OCI-LY1 (cell line): ENCODE data around the gene RAI14.

Experiments
- CTCF ChIP-seq: fragments of 200-600 bp; sonication (generic), shearing (Covaris generic); IDR thresholded peaks from 2 replicates; pipeline ENCODE4 v1.5.1; 2017; ENCODE audit warnings: mild to moderate bottlenecking, antibody characterized with exemption, low read length, moderate library complexity, mixed read lengths
- EZH2 ChIP-seq: fragments of 200-600 bp; sonication (generic), shearing (Covaris generic); IDR thresholded peaks from 2 replicates; pipeline ENCODE4 v1.8.0; 2017; ENCODE audit warnings: borderline replicate concordance, mixed run types, mild to moderate bottlenecking, antibody characterized with exemption, low read length, moderate library complexity, mixed read lengths

- TF ChIP-seq CTCF, result no peak
- no peak for TF ChIP-seq EZH2
These were observed 192.1 kb downstream of the RAI14 start for GRCh38 chr5:34848230-34848629.
